ENCODE measurements around the gene NPAP1. TPM values are rescaled to one million over a fixed set of nuclear protein-coding genes. Genes with fewer than 3 reads are reported as not detected.

NPAP1 gene
- total RNA-seq, 2 experiments from 2014 or later, result not detected

DNA sequence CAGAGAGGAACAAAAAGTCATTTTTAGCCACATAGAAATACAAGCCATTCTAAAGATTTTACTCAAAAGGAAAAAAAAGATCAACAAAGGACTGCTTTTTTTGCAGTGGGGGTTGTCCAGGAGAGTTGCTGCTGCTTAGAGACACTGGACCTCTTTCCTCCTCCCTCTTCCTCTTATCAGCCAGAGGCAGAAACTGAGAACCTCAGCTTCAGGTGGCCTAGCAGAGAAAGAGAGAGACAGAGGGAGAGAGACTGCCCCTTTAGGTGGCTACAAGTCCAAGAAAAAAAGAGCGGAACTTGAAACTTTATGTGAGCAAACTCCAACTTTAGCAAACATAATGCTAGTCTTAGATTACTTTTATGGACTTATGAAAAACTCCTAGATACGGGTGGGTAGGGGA lies 54.2 kb downstream of the NPAP1 start:
- no peak overlapping the region for H3K27ac Mint-ChIP-seq
- H3K9me3 ChIP-seq (ENCODE audit: control insufficient read depth in 1 of 2, insufficient read depth in 1 of 2, low read length in 2 of 2), result peaks cover 0 to 21% of the 10 kb centered on the region in 2 experiments
- DNase-seq (no peak), ATAC-seq (ENCODE audit: poor library complexity) (no peak)
- intact Hi-C loops (cut with DNase I, micrococcal nuclease), result no loop called here
- H3K4me1 ChIP-seq (ENCODE audit: insufficient read depth, low read length), result no peaks in the 10 kb centered on the region
- ChIA-PET CTCF (no interaction called here), POLR2A (no interaction called here)
- no peaks in the 10 kb centered on the region for H3K4me1 Mint-ChIP-seq (ENCODE audit: low read depth)
- H3K36me3 ChIP-seq (ENCODE audit: insufficient read depth, low read length), result no peaks in the 10 kb centered on the region
- H3K27ac ChIP-seq (ENCODE audit: low read depth in 1 of 2, low read length in 2 of 2), result no peak overlapping the region
- H3K4me3 ChIP-seq (ENCODE audit: low read length), result no peak overlapping the region
- TF ChIP-seq, protein P1, sequence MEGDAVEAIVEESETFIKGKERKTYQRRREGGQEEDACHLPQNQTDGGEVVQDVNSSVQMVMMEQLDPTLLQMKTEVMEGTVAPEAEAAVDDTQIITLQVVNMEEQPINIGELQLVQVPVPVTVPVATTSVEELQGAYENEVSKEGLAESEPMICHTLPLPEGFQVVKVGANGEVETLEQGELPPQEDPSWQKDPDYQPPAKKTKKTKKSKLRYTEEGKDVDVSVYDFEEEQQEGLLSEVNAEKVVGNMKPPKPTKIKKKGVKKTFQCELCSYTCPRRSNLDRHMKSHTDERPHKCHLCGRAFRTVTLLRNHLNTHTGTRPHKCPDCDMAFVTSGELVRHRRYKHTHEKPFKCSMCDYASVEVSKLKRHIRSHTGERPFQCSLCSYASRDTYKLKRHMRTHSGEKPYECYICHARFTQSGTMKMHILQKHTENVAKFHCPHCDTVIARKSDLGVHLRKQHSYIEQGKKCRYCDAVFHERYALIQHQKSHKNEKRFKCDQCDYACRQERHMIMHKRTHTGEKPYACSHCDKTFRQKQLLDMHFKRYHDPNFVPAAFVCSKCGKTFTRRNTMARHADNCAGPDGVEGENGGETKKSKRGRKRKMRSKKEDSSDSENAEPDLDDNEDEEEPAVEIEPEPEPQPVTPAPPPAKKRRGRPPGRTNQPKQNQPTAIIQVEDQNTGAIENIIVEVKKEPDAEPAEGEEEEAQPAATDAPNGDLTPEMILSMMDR (IDR thresholded peaks at IDR 0.05), result no peak
- H3K27me3 ChIP-seq (ENCODE audit: control insufficient read depth in 1 of 2, insufficient read depth in 2 of 2, low read length in 2 of 2), result no peaks in the 10 kb centered on the region
- H3K27me3 Mint-ChIP-seq, result no peaks in the 10 kb centered on the region
- H3K4me3 Mint-ChIP-seq, result no peak overlapping the region
- no peaks in the 10 kb centered on the region for H3K36me3 Mint-ChIP-seq (ENCODE audit: low read depth)
- peaks cover 6% of the 10 kb centered on the region for H3K9me3 Mint-ChIP-seq

Data from CD4-positive, alpha-beta T cell (primary cell).